Caco-2 (cell line): ENCODE data around the gene BEAN1. TPM values are rescaled to one million over a fixed set of nuclear protein-coding genes. Genes with fewer than 3 reads are reported as not detected.

Experiments
- BruUV-seq: library from RNA; stranded (reverse); fragments of 400-500 nt; replicated peaks from 2 replicates; lab custom pipeline; 2021; lab: Mats Ljungman, UMichigan
- CTCF ChIA-PET: fragments of 300-600 bp; sonication (Branson Sonifier 250); formaldehyde crosslinking; loops from one replicate; lab custom pipeline; 2022; ENCODE audit warnings: antibody characterized with exemption; lab: Charles Lee
- POLR2A ChIA-PET: fragments of 300-600 bp; sonication (Branson Sonifier 250); formaldehyde crosslinking; loops from one replicate; lab custom pipeline; 2022; ENCODE audit warnings: antibody characterized with exemption; lab: Charles Lee
- DNase-seq, 2 experiments: peaks; one replicate each; pipeline versions ENCODE4 v3.0.0 to v3.0.0-alpha.2; 2020 to 2022
- H3K27me3 ChIP-seq: replicated peaks from 2 replicates; pipeline ENCODE4 v1.6.0; 2011; ENCODE audit warnings: low read length; ENCODE audit not compliant: control insufficient read depth, insufficient read depth
- H3K36me3 ChIP-seq: 2 replicates; pipeline ENCODE4 v1.5.1; 2011; ENCODE audit warnings: low read length; ENCODE audit not compliant: control insufficient read depth, insufficient read depth
- H3K4me1 ChIP-seq: fragments of 250-450 bp; sonication (Bioruptor Pico); 2 replicates; pipeline ENCODE4 v1.5.1; 2020; ENCODE audit warnings: mild to moderate bottlenecking
- H3K4me3 ChIP-seq: 2 replicates; pipeline ENCODE4 v1.5.1; 2011; ENCODE audit warnings: low read depth, mild to moderate bottlenecking, control low read depth, low read length
- H3K9me3 ChIP-seq: fragments of 250-450 bp; sonication (Bioruptor Pico); 2 replicates; pipeline ENCODE4 v1.5.1; 2020; ENCODE audit warnings: mild to moderate bottlenecking, moderate library complexity
- H3K27ac Mint-ChIP-seq: one replicate; pipeline ENCODE4 v1.8.0; 2022; ENCODE audit warnings: mixed read lengths; ENCODE audit not compliant: unreplicated experiment
- H3K27me3 Mint-ChIP-seq: one replicate; pipeline ENCODE4 v1.8.0; 2022; ENCODE audit warnings: mixed read lengths; ENCODE audit not compliant: insufficient read depth, unreplicated experiment
- H3K36me3 Mint-ChIP-seq: one replicate; pipeline ENCODE4 v1.8.0; 2022; ENCODE audit warnings: mild to moderate bottlenecking, mixed read lengths; ENCODE audit not compliant: insufficient read depth, unreplicated experiment
- H3K4me1 Mint-ChIP-seq: one replicate; pipeline ENCODE4 v1.8.0; 2022; ENCODE audit warnings: low read depth, mixed read lengths; ENCODE audit not compliant: unreplicated experiment
- H3K4me3 Mint-ChIP-seq: one replicate; pipeline ENCODE4 v1.8.0; 2022; ENCODE audit warnings: mild to moderate bottlenecking, moderate library complexity, mixed read lengths; ENCODE audit not compliant: unreplicated experiment
- H3K9me3 Mint-ChIP-seq: one replicate; pipeline ENCODE4 v1.8.0; 2022; ENCODE audit warnings: mixed read lengths; ENCODE audit not compliant: unreplicated experiment
- CTCF ChIP-seq, 2 experiments: fragments of 200-600 bp in 1 of 2; IDR thresholded peaks; 1 replicate in 1 of 2; 2 replicates in 1 of 2; pipeline versions ENCODE4 v1.5.1 to v1.8.0; 2011 to 2022; ENCODE audit warnings: antibody characterized with exemption in 1 of 2, control low read depth in 1 of 2, inconsistent platforms in 1 of 2, low read depth in 1 of 2, low read length in 1 of 2, mild to moderate bottlenecking in 1 of 2, moderate library complexity in 1 of 2; ENCODE audit not compliant: insufficient read depth in 1 of 2, severe bottlenecking in 1 of 2, unreplicated experiment in 1 of 2
- intact Hi-C: fragments of 100-400 bp; cut with micrococcal nuclease; formaldehyde crosslinking; loops from one replicate; pipeline ENCODE4 v1.10.0; 2022; ENCODE audit not compliant: unreplicated experiment
- total RNA-seq: library from RNA; stranded (reverse); gene quantifications from 2 replicates; pipeline ENCODE4 v1.2.3, GENCODE V29; 2022

Gene BEAN1
- total RNA-seq, 1 experiment from 2014 or later: not detected

DNA sequence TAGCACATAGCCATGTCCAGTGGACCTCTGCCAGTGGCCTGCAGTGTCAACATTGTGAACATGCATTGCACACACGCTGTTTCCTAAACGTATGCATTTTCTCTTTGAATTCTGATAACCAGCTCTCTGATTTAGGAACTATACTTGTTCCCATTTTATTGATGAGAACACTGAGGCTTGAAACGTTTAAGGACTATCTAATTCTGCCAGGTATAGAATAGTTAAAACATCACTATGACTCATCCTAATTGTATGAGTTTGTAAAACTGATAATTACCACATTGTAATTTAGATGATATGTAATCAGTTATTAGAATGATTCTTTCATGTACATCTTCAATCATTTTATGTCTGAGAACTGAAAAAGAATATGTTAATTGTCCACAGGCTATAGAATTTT lies 3.1 kb downstream of the BEAN1 start:
- H3K4me3 ChIP-seq: no peak overlapping the region
- no peaks in the 10 kb centered on the region for H3K36me3 ChIP-seq
- intact Hi-C loops: no loop called here
- no peak for TF ChIP-seq CTCF (IDR thresholded peaks at IDR 0.05; ENCODE audit: insufficient read depth in 1 of 2, low read depth in 1 of 2, low read length in 1 of 2, severe bottlenecking in 1 of 2, unreplicated experiment in 1 of 2)
- no peak overlapping the region for H3K4me3 Mint-ChIP-seq
- H3K27me3 ChIP-seq: peaks cover 7% of the 10 kb centered on the region; the same call in 1 of the 2 replicates
- H3K36me3 Mint-ChIP-seq: no peaks in the 10 kb centered on the region
- peaks cover 27% of the 10 kb centered on the region for H3K27me3 Mint-ChIP-seq
- H3K9me3 ChIP-seq: no peaks in the 10 kb centered on the region
- H3K4me1 Mint-ChIP-seq: peaks cover 6% of the 10 kb centered on the region
- no peak for DNase-seq
- H3K9me3 Mint-ChIP-seq: no peaks in the 10 kb centered on the region
- ChIA-PET CTCF (no interaction called here), POLR2A (no interaction called here)
- no peak overlapping the region for H3K27ac Mint-ChIP-seq
- no TSS peak for BruUV-seq
- no peaks in the 10 kb centered on the region for H3K4me1 ChIP-seq

- H3K36me3 Mint-ChIP-seq: no peaks in the 10 kb centered on the region
- no peak for DNase-seq
- H3K4me3 Mint-ChIP-seq: no peak overlapping the region
- ChIA-PET CTCF (interaction anchor here (0.7 kb wide), 1 partner anchor 90 kb away, joined by 3 read pairs; no protein-coding TSS in a partner anchor), POLR2A (no interaction called here)
- H3K36me3 ChIP-seq: no peaks in the 10 kb centered on the region
- intact Hi-C loops: no loop called here
- TF ChIP-seq CTCF (IDR thresholded peaks at IDR 0.05; ENCODE audit: insufficient read depth in 1 of 2, low read depth in 1 of 2, low read length in 1 of 2, severe bottlenecking in 1 of 2, unreplicated experiment in 1 of 2): no peak
- H3K9me3 Mint-ChIP-seq: no peaks in the 10 kb centered on the region
- peaks cover 3% of the 10 kb centered on the region; the same call in 1 of the 2 replicates for H3K27me3 ChIP-seq
- no TSS peak for BruUV-seq
- no peak overlapping the region for H3K27ac Mint-ChIP-seq
- H3K4me3 ChIP-seq: no peak overlapping the region
- peaks cover under 1% of the 10 kb centered on the region for H3K4me1 Mint-ChIP-seq
- H3K9me3 ChIP-seq: no peaks in the 10 kb centered on the region
- H3K4me1 ChIP-seq: no peaks in the 10 kb centered on the region
- peaks cover 20% of the 10 kb centered on the region for H3K27me3 Mint-ChIP-seq
Observed at GRCh38 chr16:66431760-66432159, 4.7 kb downstream of the BEAN1 start.

- DNase-seq: no peak
- no peak overlapping the region for H3K27ac Mint-ChIP-seq
- no peaks in the 10 kb centered on the region for H3K4me1 Mint-ChIP-seq
- Histone ChIP-seq H3K36me3 (no peaks in the 10 kb centered on the region), H3K27me3 (peaks cover 3% of the 10 kb centered on the region; the same call in 1 of the 2 replicates), H3K4me1 (no peaks in the 10 kb centered on the region), H3K9me3 (no peaks in the 10 kb centered on the region), H3K4me3 (no peak overlapping the region)
- H3K36me3 Mint-ChIP-seq: no peaks in the 10 kb centered on the region
- ChIA-PET CTCF (no interaction called here), POLR2A (no interaction called here)
- H3K27me3 Mint-ChIP-seq: peaks cover 20% of the 10 kb centered on the region
- no TSS peak for BruUV-seq
- TF ChIP-seq CTCF (IDR thresholded peaks at IDR 0.05; ENCODE audit: insufficient read depth in 1 of 2, low read depth in 1 of 2, low read length in 1 of 2, severe bottlenecking in 1 of 2, unreplicated experiment in 1 of 2): no peak
- no peaks in the 10 kb centered on the region for H3K9me3 Mint-ChIP-seq
- H3K4me3 Mint-ChIP-seq: no peak overlapping the region
- intact Hi-C loops: no loop called here
Observed at GRCh38 chr16:66432429-66432828, 5.3 kb downstream of the BEAN1 start.
